Sigmoid colon (tissue), 7 donors: ENCODE data around the gene RASD2. TPM values are rescaled to one million over a fixed set of nuclear protein-coding genes. Genes with fewer than 3 reads are reported as not detected.

ENCODE experiments used
- DNase-seq: peaks from one replicate; pipeline ENCODE4 v3.0.0-alpha.2; 2019
- H3K27ac ChIP-seq, 4 donors: fragments of 200-600 bp; sonication (generic); one replicate each; pipeline ENCODE4 v1.5.1; 2016 to 2019; ENCODE audit warnings: mild to moderate bottlenecking in 1 of 4
- H3K27me3 ChIP-seq, 3 donors: fragments of 200-600 bp; sonication (generic); one replicate each; pipeline ENCODE4 v1.5.1; 2019; ENCODE audit warnings: mild to moderate bottlenecking in 1 of 3
- H3K36me3 ChIP-seq, 4 donors: fragments of 200-600 bp; sonication (generic); one replicate each; pipeline ENCODE4 v1.5.1; 2016 to 2019
- H3K4me1 ChIP-seq, 4 donors: fragments of 200-600 bp; sonication (generic); one replicate each; pipeline ENCODE4 v1.5.1; 2017 to 2019
- H3K4me3 ChIP-seq, 4 donors: fragments of 200-600 bp; sonication (generic); one replicate each; pipeline ENCODE4 v1.5.1; 2017 to 2019; ENCODE audit warnings: mild to moderate bottlenecking in 2 of 4, moderate library complexity in 1 of 4
- H3K9me3 ChIP-seq, 4 donors: fragments of 200-600 bp in 3 of 4; sonication (generic) in 3 of 4; one replicate each; pipeline versions ENCODE4 v1.5.1 to v1.6.1; 2013 to 2019
- CTCF ChIP-seq, 4 experiments: fragments of 450-650 bp in 3 of 4; fragments of 200-600 bp in 1 of 4; IDR thresholded peaks; one replicate each; pipeline ENCODE4 v1.5.1; 2016 to 2019; ENCODE audit warnings: antibody characterized with exemption in 4 of 4, mild to moderate bottlenecking in 3 of 4, moderate library complexity in 2 of 4
- EP300 ChIP-seq, 4 donors: sonication (generic); formaldehyde crosslinking; IDR thresholded peaks; one replicate each; pipeline ENCODE4 v1.6.1; 2017; ENCODE audit warnings: antibody characterized with exemption in 4 of 4
- POLR2A ChIP-seq, 2 donors: fragments of 450-650 bp; IDR thresholded peaks; one replicate each; pipeline ENCODE4 v1.6.1; 2016; ENCODE audit warnings: antibody characterized with exemption in 2 of 2, mild to moderate bottlenecking in 2 of 2, moderate library complexity in 2 of 2
- POLR2AphosphoS5 ChIP-seq, 4 donors: sonication (generic); formaldehyde crosslinking; IDR thresholded peaks; one replicate each; pipeline ENCODE4 v1.6.1; 2017; ENCODE audit warnings: antibody characterized with exemption in 4 of 4
- WGBS, 2 donors: extraction: QIAGEN DNeasy Blood & Tissue Kit; methylation state at CpG; one replicate each; pipeline ENCODE4 v1.1.7; 2013; 5-methylcytosine and 5-hydroxymethylcytosine counted together
- intact Hi-C: fragments of 100-400 bp; cut with DNase I; formaldehyde crosslinking; loops from one replicate; pipeline ENCODE4 v1.15.1; 2023
- polyA plus RNA-seq, 3 donors: library from polyadenylated mRNA; stranded (reverse); fragments of 200-250 nt; gene quantifications; one replicate each; pipeline ENCODE4 v1.2.3, GENCODE V29; 2013
- total RNA-seq, 4 donors: library from RNA; depleted of rRNA; stranded (reverse); fragments of >200 nt; gene quantifications; one replicate each; pipeline ENCODE4 v1.1.0, GENCODE V29; 2016
- donor health status: healthy with polysubstance abuse.
- donor health status: Bipolar disorder and iron deficiency.
- donor health status: healthy.

Gene RASD2
- total and polyA plus RNA-seq, 7 donors = 6.6 to 22.8 (median 12.0) TPM

GRCh38 chr22:35546886-35547285 is 6.3 kb downstream of the RASD2 start:
- 89 to 94% methylated on average over 18 of the region's 18 CpGs for WGBS, 2 donors
- intact Hi-C loops = loop anchor here (5.0 kb wide), 1 partner anchor 35 kb away; no protein-coding TSS in a partner anchor
- Histone ChIP-seq H3K4me3 (no peak overlapping the region), H3K27me3 (no peaks in the 10 kb centered on the region), H3K36me3 (peaks cover 0 to 41% (median 9%) of the 10 kb centered on the region in 4 donors), H3K4me1 (peaks cover 0 to 39% (median 34%) of the 10 kb centered on the region in 4 donors), H3K9me3 (no peaks in the 10 kb centered on the region), H3K27ac (no peak overlapping the region)
- DNase-seq = no peak
- TF ChIP-seq POLR2A (IDR thresholded peaks at IDR 0.05) (no peak), POLR2AphosphoS5 (IDR thresholded peaks at IDR 0.05) (no peak), EP300 (IDR thresholded peaks at IDR 0.05) (no peak), CTCF (IDR thresholded peaks at IDR 0.05) (no peak)

- intact Hi-C loops = loop anchor here (5.0 kb wide), 1 partner anchor 34 kb away; no protein-coding TSS in a partner anchor
- no peak overlapping the region for H3K4me3 ChIP-seq
- H3K4me1 ChIP-seq = peaks cover 0 to 28% (median 23%) of the 10 kb centered on the region in 4 donors
- H3K27me3 ChIP-seq = no peaks in the 10 kb centered on the region
- H3K9me3 ChIP-seq = no peaks in the 10 kb centered on the region
- DNase-seq = no peak
- peak overlapping the region in 3 of 4 donors; percentile 25 to 57 (median 55) for H3K27ac ChIP-seq
- peaks cover 0 to 53% (median 13%) of the 10 kb centered on the region in 4 donors for H3K36me3 ChIP-seq
- 63 to 74% methylated on average over 13 of the region's 13 CpGs for WGBS, 2 donors
- TF ChIP-seq POLR2A (IDR thresholded peaks at IDR 0.05) = no peak
- TF ChIP-seq EP300 (IDR thresholded peaks at IDR 0.05) = no peak
- no peak for TF ChIP-seq POLR2AphosphoS5 (IDR thresholded peaks at IDR 0.05)
- TF ChIP-seq CTCF (IDR thresholded peaks at IDR 0.05) = no peak
These were observed 7.5 kb downstream of the RASD2 start for GRCh38 chr22:35547987-35548721.

DNA sequence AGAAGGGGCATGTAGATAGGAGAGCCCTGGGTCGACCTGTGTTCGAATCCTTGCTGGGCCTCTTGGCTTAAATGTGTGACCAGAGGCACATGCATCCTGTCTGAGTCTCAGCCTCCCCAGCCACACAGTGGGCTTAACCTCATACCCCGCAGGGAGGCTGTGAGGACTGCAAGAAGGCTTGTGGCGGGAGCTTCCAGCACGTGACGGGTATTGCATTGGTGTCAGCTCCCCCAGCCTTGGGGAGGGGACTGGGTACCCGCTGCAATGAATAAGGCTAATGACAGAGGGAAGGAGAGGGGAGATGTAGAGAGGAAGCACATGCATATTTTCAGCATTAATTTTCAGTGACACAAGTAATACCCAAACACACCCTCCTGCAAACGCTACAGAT is 8.1 kb downstream of the RASD2 start:
- peak overlapping the region; percentile 22 to 57 (median 40) for H3K27ac ChIP-seq
- no peaks in the 10 kb centered on the region for H3K9me3 ChIP-seq
- no peaks in the 10 kb centered on the region for H3K27me3 ChIP-seq
- DNase-seq = no peak
- peaks cover 0 to 59% (median 13%) of the 10 kb centered on the region in 4 donors for H3K36me3 ChIP-seq
- no peak for TF ChIP-seq POLR2A (IDR thresholded peaks at IDR 0.05)
- no peak for TF ChIP-seq CTCF (IDR thresholded peaks at IDR 0.05)
- TF ChIP-seq POLR2AphosphoS5 (IDR thresholded peaks at IDR 0.05) = no peak
- TF ChIP-seq EP300 (IDR thresholded peaks at IDR 0.05) = no peak
- intact Hi-C loops = loop anchor here (5.0 kb wide), 1 partner anchor 34 kb away; no protein-coding TSS in a partner anchor
- peaks cover 0 to 23% (median 18%) of the 10 kb centered on the region in 4 donors for H3K4me1 ChIP-seq
- whole genome bisulfite sequencing, 2 donors = 63 to 66% methylated on average over 8 of the region's 8 CpGs
- no peak overlapping the region for H3K4me3 ChIP-seq

DNA sequence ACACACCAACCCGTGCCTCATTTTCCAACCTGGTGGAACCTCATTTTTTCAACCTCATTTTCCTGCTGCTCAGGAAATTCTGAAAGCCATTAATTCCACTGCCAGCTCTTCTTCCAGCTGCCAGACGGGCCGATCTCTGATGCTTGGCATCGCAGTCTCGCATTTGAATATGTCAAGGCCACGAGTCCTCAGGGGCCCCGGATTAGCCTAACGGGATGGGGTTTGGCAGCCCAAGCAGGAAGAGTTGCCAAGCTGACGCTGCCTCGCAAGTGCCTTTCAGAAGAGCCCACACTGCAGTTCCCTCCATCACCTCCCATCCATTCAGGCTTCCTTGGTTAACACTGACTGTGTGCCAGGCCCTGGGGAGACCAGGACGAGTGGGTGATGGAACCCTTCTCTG is 8.7 kb downstream of the RASD2 start:
- TF ChIP-seq EP300 (IDR thresholded peaks at IDR 0.05) (no peak), POLR2A (IDR thresholded peaks at IDR 0.05) (no peak), POLR2AphosphoS5 (IDR thresholded peaks at IDR 0.05) (peak in 1 of 4 donors; percentile 38), CTCF (IDR thresholded peaks at IDR 0.05) (peak in 1 of 4 experiments; percentile 14)
- peaks cover 0 to 60% (median 13%) of the 10 kb centered on the region in 4 donors for H3K36me3 ChIP-seq
- no peaks in the 10 kb centered on the region for H3K9me3 ChIP-seq
- no peaks in the 10 kb centered on the region for H3K27me3 ChIP-seq
- intact Hi-C loops = loop anchor here (5.0 kb wide), 1 partner anchor 33 kb away; no protein-coding TSS in a partner anchor
- no peak overlapping the region for H3K4me3 ChIP-seq
- H3K4me1 ChIP-seq = peaks cover 0 to 17% (median 12%) of the 10 kb centered on the region in 4 donors
- H3K27ac ChIP-seq = peak overlapping the region; percentile 22 to 57 (median 42)
- no peak for DNase-seq
- 25 to 70% methylated on average over 11 of the region's 11 CpGs for WGBS, 2 donors
